DMS53 treated with DMSO at 0.1 percent for 48 hours (cell line): ENCODE results near the gene INSR.

ENCODE experiments used
- DNase-seq: peaks from one replicate; lab custom pipeline; 2025; ENCODE audit not compliant: unreplicated experiment; lab: John Stamatoyannopoulos, UW

Gene INSR

GRCh38 chr19:7295912-7296536 is 1.8 kb upstream of the INSR start:
- peak; percentile 18 for DNase-seq

- peak; percentile 22 for DNase-seq
These were observed 471 bp upstream of the INSR start for GRCh38 chr19:7294558-7295212.

- no peak for DNase-seq
These were observed 1.1 kb downstream of the INSR start for GRCh38 chr19:7292950-7293761.

GRCh38 chr19:7292352-7292949 is 1.8 kb downstream of the INSR start:
- no peak for DNase-seq

GRCh38 chr19:7288977-7289376 is 5.2 kb downstream of the INSR start:
- DNase-seq, result no peak

GRCh38 chr19:7288131-7288530 is 6.1 kb downstream of the INSR start:
- DNase-seq, result no peak

GRCh38 chr19:7287722-7288121 is 6.5 kb downstream of the INSR start:
- DNase-seq, result no peak

- DNase-seq, result no peak
These were observed 13.1 kb downstream of the INSR start for GRCh38 chr19:7280940-7281666.

GRCh38 chr19:7272856-7273578 is 21.2 kb downstream of the INSR start:
- no peak for DNase-seq

- DNase-seq, result no peak
These were observed 25.5 kb downstream of the INSR start for GRCh38 chr19:7268705-7269098.

GRCh38 chr19:7267792-7268704 is 26.2 kb downstream of the INSR start:
- DNase-seq, result no peak

GRCh38 chr19:7266832-7267231 is 27.4 kb downstream of the INSR start:
- no peak for DNase-seq

- no peak for DNase-seq
These were observed 28.3 kb downstream of the INSR start for GRCh38 chr19:7265963-7266362.

- DNase-seq, result no peak
These were observed 29.4 kb downstream of the INSR start for GRCh38 chr19:7264858-7265257.

GRCh38 chr19:7263521-7263920 is 30.7 kb downstream of the INSR start:
- DNase-seq, result no peak

GRCh38 chr19:7263066-7263465 is 31.1 kb downstream of the INSR start:
- DNase-seq, result no peak

GRCh38 chr19:7262470-7262869 is 31.7 kb downstream of the INSR start:
- DNase-seq, result no peak

- no peak for DNase-seq
These were observed 34.1 kb downstream of the INSR start for GRCh38 chr19:7260161-7260560.

GRCh38 chr19:7258840-7259395 is 35.3 kb downstream of the INSR start:
- no peak for DNase-seq
